HL-60 (cell line): ENCODE results near the gene DNAH8.

ENCODE experiments used
- CTCF ChIP-seq: IDR thresholded peaks from one replicate; pipeline ENCODE4 v1.5.1; 2011; ENCODE audit warnings: low read length, control low read depth, inconsistent platforms; ENCODE audit not compliant: insufficient read depth
- POLR2AphosphoS5 ChIP-seq: IDR thresholded peaks from 2 replicates; pipeline ENCODE4 v1.6.1; 2012; ENCODE audit warnings: low read depth
- REST ChIP-seq: IDR thresholded peaks from 2 replicates; pipeline ENCODE4 v1.6.1; 2012; ENCODE audit warnings: low read depth; ENCODE audit not compliant: insufficient replicate concordance

GRCh38 chr6:39009476-39009875 lies 294.4 kb downstream of the DNAH8 start:
- TF ChIP-seq POLR2AphosphoS5 (no peak), CTCF (no peak), REST (no peak)
